HL-60/S4 treated with retinoic acid at 250 ng/mL for 4 days and 3 days (cell line): Measurements from ENCODE around the gene DPH2.

Experiments used
- in situ Hi-C: fragments of 300-500 bp; cut with MboI; formaldehyde crosslinking; loops from 2 replicates; pipeline ENCODE4 v1.7.0; 2022; ENCODE audit warnings: low sequenced_read_pairs

Gene DPH2

GRCh38 chr1:43969746-43970466, at the start of gene DPH2:
Gene DPH2, plus strand, starts transcription at chr1:43970010. Its CDS starts 166 bp downstream, at chr1:43970176.
- in situ Hi-C loops, result no loop called here

GRCh38 chr1:43921022-43921421, 48.8 kb upstream of the DPH2 start:
- in situ Hi-C loops, result loop anchor here (10.0 kb wide), 1 partner anchor 146 kb away; no protein-coding TSS in a partner anchor

GRCh38 chr1:43924516-43924915, 45.3 kb upstream of the DPH2 start:
- in situ Hi-C loops, result loop anchor here (10.0 kb wide), 1 partner anchor 150 kb away; no protein-coding TSS in a partner anchor

GRCh38 chr1:43925846-43926245, 44.0 kb upstream of the DPH2 start:
- in situ Hi-C loops, result loop anchor here (10.0 kb wide), 1 partner anchor 151 kb away; no protein-coding TSS in a partner anchor

GRCh38 chr1:43930168-43930948, 39.5 kb upstream of the DPH2 start:
- in situ Hi-C loops, result no loop called here

- in situ Hi-C loops, result no loop called here
Measured at GRCh38 chr1:43930949-43931275, 38.9 kb upstream of the DPH2 start.

- in situ Hi-C loops, result no loop called here
Measured at GRCh38 chr1:43931711-43932660, 37.8 kb upstream of the DPH2 start.

- in situ Hi-C loops, result no loop called here
Measured at GRCh38 chr1:43932786-43933385, 36.9 kb upstream of the DPH2 start.

- in situ Hi-C loops, result no loop called here
Measured at GRCh38 chr1:43933386-43934100, 36.3 kb upstream of the DPH2 start, which contains the start of gene ARTN. Gene ARTN, plus strand, starts transcription at chr1:43933801. Its CDS starts 1,856 bp downstream, at chr1:43935657.

- in situ Hi-C loops, result no loop called here
Measured at GRCh38 chr1:43934101-43934985, 35.5 kb upstream of the DPH2 start.

GRCh38 chr1:43934986-43935324, 34.9 kb upstream of the DPH2 start:
- in situ Hi-C loops, result no loop called here

GRCh38 chr1:43935711-43936427, 33.9 kb upstream of the DPH2 start:
- in situ Hi-C loops, result no loop called here

GRCh38 chr1:43936431-43937151, 33.2 kb upstream of the DPH2 start:
- in situ Hi-C loops, result no loop called here

GRCh38 chr1:43937179-43937865, 32.5 kb upstream of the DPH2 start:
- in situ Hi-C loops, result no loop called here

- in situ Hi-C loops, result no loop called here
Measured at GRCh38 chr1:43938383-43938782, 31.4 kb upstream of the DPH2 start.

GRCh38 chr1:43938892-43939587, 30.8 kb upstream of the DPH2 start:
- in situ Hi-C loops, result no loop called here

- in situ Hi-C loops, result no loop called here
Measured at GRCh38 chr1:43942411-43942810, 27.4 kb upstream of the DPH2 start.
